Erythroblast (primary cell): ENCODE data around the gene IL23R.

ENCODE experiments used
- GATA1 ChIP-seq: IDR thresholded peaks from 2 replicates; pipeline ENCODE4 v1.6.1; 2011; ENCODE audit warnings: low read depth, mild to moderate bottlenecking, control low read depth, low read length, moderate library complexity
- POLR2A ChIP-seq: IDR thresholded peaks from 2 replicates; pipeline ENCODE4 v1.6.1; 2011; ENCODE audit warnings: mild to moderate bottlenecking, low read length

DNA sequence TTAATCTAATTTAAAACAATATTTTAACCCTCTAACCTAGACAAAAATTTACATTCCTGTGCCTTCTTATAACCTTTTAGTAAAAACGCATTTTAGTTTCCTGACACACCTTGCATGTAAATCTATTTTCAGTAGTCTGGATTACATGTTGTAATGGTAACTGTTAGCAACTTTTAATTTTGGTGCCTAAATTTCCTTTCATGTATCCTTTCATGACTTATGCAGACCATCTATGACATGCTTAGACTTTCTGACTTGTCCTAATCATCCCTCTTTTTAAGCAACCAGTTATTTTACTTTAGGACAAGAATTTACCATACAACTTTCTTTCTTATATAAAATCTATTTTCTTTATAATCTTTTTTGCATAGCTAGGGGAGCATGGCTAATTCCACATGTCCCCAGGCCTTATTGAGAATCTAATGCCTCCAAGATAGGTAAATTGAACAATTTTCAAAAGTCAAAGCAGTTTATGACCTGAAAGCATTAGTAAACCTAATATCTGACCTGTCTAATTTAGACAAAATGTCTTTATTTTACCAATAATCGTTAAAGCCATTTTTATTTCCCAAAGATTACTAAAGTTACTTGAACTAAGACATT is 83.9 kb downstream of the IL23R start:
- TF ChIP-seq POLR2A (no peak), GATA1 (no peak)
